Measurements from ENCODE around the gene ZGPAT. TPM values are rescaled to one million over a fixed set of nuclear protein-coding genes. Genes with fewer than 3 reads are reported as not detected.

The ZGPAT gene
- total and polyA plus RNA-seq, 2 of the 13 experiments (the other 11 are each of a cell fraction or from before 2014, with no cell fraction given): 23.0 to 41.9 TPM

DNA sequence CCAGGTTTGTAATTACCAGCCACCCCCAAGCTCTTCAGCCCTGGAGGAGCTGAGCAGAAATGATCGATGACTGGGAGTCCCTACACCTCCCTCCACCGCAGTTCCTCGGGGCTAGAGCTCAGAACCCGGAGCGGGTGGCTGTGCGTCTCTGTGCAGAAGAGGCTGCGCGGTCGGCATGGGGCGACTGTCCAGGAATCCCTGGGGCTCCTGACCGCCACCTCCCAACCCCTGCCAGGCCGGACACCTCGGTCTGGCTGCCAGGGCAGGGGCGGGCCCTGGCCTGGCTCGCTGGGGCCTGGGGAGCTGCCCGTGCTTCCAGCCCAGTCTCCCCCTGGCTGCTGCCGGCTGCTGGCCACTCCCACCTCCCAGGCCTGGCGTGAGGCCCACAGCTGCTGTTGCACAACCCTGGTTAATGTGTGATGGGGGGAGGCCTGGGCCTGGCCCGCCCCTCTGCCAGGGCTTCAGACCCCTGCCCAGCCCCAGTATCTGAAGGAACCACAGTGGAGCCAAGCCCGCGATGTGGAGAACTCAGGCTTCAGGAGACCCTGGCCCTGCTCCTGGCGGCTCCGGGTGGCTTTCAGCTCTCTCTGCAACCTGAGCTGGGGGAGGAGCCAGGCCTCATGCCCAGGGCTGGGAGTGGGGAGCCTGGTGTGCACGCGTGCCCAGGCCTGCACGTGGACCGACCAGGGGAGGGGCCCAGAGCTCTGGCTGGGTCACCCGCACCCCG is 33.0 kb downstream of the ZGPAT start (continued):
- TF ChIP-seq, protein P1, sequence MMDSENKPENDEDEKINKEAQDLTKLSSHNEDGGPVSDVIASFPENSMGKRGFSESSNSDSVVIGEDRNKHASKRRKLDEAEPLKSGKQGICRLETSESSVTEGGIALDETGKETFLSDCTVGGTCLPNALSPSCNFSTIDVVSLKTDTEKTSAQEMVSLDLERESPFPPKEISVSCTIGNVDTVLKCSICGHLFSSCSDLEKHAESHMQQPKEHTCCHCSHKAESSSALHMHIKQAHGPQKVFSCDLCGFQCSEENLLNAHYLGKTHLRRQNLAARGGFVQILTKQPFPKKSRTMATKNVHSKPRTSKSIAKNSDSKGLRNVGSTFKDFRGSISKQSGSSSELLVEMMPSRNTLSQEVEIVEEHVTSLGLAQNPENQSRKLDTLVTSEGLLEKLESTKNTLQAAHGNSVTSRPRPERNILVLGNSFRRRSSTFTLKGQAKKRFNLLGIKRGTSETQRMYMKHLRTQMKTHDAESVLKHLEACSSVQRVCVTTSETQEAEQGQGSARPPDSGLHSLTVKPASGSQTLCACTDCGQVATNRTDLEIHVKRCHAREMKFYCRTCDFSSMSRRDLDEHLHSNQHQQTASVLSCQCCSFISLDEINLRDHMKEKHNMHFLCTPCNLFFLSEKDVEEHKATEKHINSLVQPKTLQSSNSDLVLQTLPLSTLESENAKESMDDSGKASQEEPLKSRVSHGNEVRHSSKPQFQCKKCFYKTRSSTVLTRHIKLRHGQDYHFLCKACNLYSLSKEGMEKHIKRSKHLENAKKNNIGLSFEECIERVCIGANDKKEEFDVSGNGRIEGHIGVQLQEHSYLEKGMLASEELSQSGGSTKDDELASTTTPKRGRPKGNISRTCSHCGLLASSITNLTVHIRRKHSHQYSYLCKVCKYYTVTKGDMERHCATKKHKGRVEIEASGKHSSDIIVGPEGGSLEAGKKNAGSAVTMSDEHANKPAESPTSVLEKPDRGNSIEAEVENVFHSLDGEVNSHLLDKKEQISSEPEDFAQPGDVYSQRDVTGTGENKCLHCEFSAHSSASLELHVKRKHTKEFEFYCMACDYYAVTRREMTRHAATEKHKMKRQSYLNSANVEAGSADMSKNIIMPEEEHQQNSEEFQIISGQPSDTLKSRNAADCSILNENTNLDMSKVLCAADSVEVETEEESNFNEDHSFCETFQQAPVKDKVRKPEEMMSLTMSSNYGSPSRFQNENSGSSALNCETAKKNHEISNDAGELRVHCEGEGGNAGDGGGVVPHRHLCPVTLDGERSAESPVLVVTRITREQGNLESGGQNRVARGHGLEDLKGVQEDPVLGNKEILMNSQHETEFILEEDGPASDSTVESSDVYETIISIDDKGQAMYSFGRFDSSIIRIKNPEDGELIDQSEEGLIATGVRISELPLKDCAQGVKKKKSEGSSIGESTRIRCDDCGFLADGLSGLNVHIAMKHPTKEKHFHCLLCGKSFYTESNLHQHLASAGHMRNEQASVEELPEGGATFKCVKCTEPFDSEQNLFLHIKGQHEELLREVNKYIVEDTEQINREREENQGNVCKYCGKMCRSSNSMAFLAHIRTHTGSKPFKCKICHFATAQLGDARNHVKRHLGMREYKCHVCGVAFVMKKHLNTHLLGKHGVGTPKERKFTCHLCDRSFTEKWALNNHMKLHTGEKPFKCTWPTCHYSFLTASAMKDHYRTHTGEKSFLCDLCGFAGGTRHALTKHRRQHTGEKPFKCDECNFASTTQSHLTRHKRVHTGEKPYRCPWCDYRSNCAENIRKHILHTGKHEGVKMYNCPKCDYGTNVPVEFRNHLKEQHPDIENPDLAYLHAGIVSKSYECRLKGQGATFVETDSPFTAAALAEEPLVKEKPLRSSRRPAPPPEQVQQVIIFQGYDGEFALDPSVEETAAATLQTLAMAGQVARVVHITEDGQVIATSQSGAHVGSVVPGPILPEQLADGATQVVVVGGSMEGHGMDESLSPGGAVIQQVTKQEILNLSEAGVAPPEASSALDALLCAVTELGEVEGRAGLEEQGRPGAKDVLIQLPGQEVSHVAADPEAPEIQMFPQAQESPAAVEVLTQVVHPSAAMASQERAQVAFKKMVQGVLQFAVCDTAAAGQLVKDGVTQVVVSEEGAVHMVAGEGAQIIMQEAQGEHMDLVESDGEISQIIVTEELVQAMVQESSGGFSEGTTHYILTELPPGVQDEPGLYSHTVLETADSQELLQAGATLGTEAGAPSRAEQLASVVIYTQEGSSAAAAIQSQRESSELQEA (CRISPR knock-in tag; IDR thresholded peaks at IDR 0.05; ENCODE audit: not compliant biosample characterization): peak; percentile 85
- TF ChIP-seq JDP2 (CRISPR knock-in tag; IDR thresholded peaks at IDR 0.05; ENCODE audit: borderline replicate concordance) (no peak; the same call in 1 of the 2 replicates), MAZ (IDR thresholded peaks at IDR 0.05; ENCODE audit: borderline replicate concordance, low read depth, low read length) (peak; percentile 73), MAZ (CRISPR knock-in tag; IDR thresholded peaks at IDR 0.05; ENCODE audit: low read depth) (peak; percentile 99), SYNCRIP (IDR thresholded peaks at IDR 0.05; ENCODE audit: insufficient read depth, low read depth, low read length) (no peak), ZKSCAN1 (IDR thresholded peaks at IDR 0.05; ENCODE audit: low read length) (no peak), PAXIP1 (CRISPR knock-in tag; conservative IDR thresholded peaks at IDR 0.05) (peak; percentile 96), SCMH1 (CRISPR knock-in tag; IDR thresholded peaks at IDR 0.05; ENCODE audit: borderline replicate concordance) (no peak), HOXA3 (CRISPR knock-in tag; IDR thresholded peaks at IDR 0.05) (peak; percentile 97), RBAK (CRISPR knock-in tag; IDR thresholded peaks at IDR 0.05) (no peak), SMYD3 (CRISPR knock-in tag; IDR thresholded peaks at IDR 0.05) (no peak), ZNF136 (CRISPR knock-in tag; IDR thresholded peaks at IDR 0.05; ENCODE audit: low read depth) (peak; percentile 94), ZMYM3 (CRISPR knock-in tag; IDR thresholded peaks at IDR 0.05) (peak; percentile 77; the same call in 1 of the 2 replicates), ZNF850 (CRISPR knock-in tag; conservative IDR thresholded peaks at IDR 0.05) (0 out of 2 replicates have a peak, but pooled peaks have one; percentile 67), TSC22D2 (CRISPR knock-in tag; IDR thresholded peaks at IDR 0.05; ENCODE audit: borderline replicate concordance) (no peak; the same call in none of the 2 replicates), HHEX (CRISPR knock-in tag; IDR thresholded peaks at IDR 0.05) (no peak)
- TF ChIP-seq, protein P2, sequence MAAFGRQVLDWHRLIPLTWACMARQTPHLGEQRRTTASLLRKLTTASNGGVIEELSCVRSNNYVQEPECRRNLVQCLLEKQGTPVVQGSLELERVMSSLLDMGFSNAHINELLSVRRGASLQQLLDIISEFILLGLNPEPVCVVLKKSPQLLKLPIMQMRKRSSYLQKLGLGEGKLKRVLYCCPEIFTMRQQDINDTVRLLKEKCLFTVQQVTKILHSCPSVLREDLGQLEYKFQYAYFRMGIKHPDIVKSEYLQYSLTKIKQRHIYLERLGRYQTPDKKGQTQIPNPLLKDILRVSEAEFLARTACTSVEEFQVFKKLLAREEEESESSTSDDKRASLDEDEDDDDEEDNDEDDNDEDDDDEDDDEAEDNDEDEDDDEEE (CRISPR knock-in tag; IDR thresholded peaks at IDR 0.05): 0 out of 2 replicates have a peak, but pooled peaks have one; percentile 49
